Right lobe of liver (tissue), 6 donors: ENCODE results near the gene BCAR3. TPM values are rescaled to one million over a fixed set of nuclear protein-coding genes. Genes with fewer than 3 reads are reported as not detected.

ENCODE experiments used
- ATAC-seq, 4 donors: fragments of 200-7000 bp; cut with Tn5 transposase; one replicate each; pipeline ENCODE4 v1.9.1; 2020; ENCODE audit warnings: mild to moderate bottlenecking in 4 of 4, moderate library complexity in 4 of 4
- DNase-seq, 3 donors: peaks; one replicate each; pipeline ENCODE4 v3.0.0-alpha.2; 2020
- H3K27ac ChIP-seq, 3 donors: fragments of 200-600 bp; one replicate each; pipeline ENCODE4 v1.8.0; 2022
- H3K27me3 ChIP-seq, 2 donors: fragments of 200-600 bp; one replicate each; pipeline ENCODE4 v1.8.0; 2022
- H3K36me3 ChIP-seq, 4 donors: fragments of 200-600 bp; sonication (generic) in 1 of 4; one replicate each; pipeline versions ENCODE4 v1.5.1 to v1.8.0; 2017 to 2022; ENCODE audit warnings: control low read depth in 1 of 4
- H3K4me1 ChIP-seq, 4 donors: fragments of 200-600 bp; sonication (generic) in 1 of 4; one replicate each; pipeline versions ENCODE4 v1.5.1 to v1.8.0; 2017 to 2022; ENCODE audit warnings: control low read depth in 1 of 4
- H3K4me3 ChIP-seq, 3 donors: fragments of 200-600 bp; one replicate each; pipeline ENCODE4 v1.8.0; 2022
- H3K9me3 ChIP-seq, 4 donors: fragments of 200-600 bp; sonication (generic) in 1 of 4; one replicate each; pipeline versions ENCODE4 v1.5.1 to v1.8.0; 2017 to 2022; ENCODE audit warnings: control low read depth in 1 of 4
- POLR2A ChIP-seq: fragments of 450-650 bp; IDR thresholded peaks from one replicate; pipeline ENCODE4 v1.6.1; 2017; ENCODE audit warnings: antibody characterized with exemption, mild to moderate bottlenecking
- WGBS: methylation state at CpG from one replicate; pipeline ENCODE4 v1.1.6; 2018; ENCODE audit warnings: low coverage, low lambda C conversion rate; ENCODE audit not compliant: insufficient coverage; ENCODE audit errors: missing lambda C conversion rate; 5-methylcytosine and 5-hydroxymethylcytosine counted together
- intact Hi-C, 2 donors: fragments of 100-400 bp; cut with DNase I; formaldehyde crosslinking; loops; one replicate each; pipeline versions ENCODE4 v1.11.2 to v1.14.1; 2022
- total RNA-seq, 6 experiments: library from RNA; depleted of rRNA in 2 of 6; stranded (reverse); fragments of >200 nt in 2 of 6; fragmentation: NEBNext Ultra II Directional in 3 of 6; extraction: Animal tissue kit (Norgen Biotek cat#: 25700) in 3 of 6; gene quantifications; one replicate each; pipeline versions ENCODE4 v1.1.0 to v1.2.4, GENCODE V29; 2016 to 2023
- TF ChIP-seq, protein P1 (sequence below), 4 donors: fragments of 200-600 bp in 3 of 4; fragments of 450-650 bp in 1 of 4; IDR thresholded peaks; one replicate each; pipeline versions ENCODE4 v1.5.1 to v1.8.0; 2016 to 2022; ENCODE audit warnings: antibody characterized with exemption in 4 of 4, mild to moderate bottlenecking in 2 of 4
- donor health status: DM: no; HTN: yes; CAD: no.
- donor health status: DM: no; HTN: no; CAD: no.
- donor health status: DM: no; HTN: no; CAD: no.
- donor health status: DM: no; HTN: yes; CAD: no.
- donor health status: DM: no; HTN: yes; CAD: no.

BCAR3 gene
- total RNA-seq, 6 experiments from 2014 or later: 7.6 to 19.8 (median 12.9) TPM

DNA sequence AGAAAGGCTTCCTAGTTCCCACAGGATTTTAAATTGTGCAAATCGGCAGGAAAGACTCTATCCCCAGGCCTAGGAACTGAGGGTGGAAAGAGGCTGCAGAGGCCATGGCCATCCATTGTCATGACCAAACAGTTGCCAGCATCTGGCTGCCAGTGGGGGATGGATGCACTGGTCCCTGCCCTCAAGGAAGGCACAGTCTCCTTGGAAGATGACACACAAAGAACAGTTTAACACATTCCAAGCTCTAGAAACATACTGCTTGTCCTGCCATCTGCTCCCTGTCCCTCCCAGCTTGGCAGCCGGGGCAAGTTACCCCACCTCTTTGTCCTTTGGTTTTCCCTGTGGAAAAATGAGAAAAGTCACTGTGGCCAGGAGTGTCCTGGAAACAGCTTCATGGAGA, 83.2 kb downstream of the BCAR3 start:
- intact Hi-C loops: no loop called here
- no peak overlapping the region for H3K27ac ChIP-seq
- H3K9me3 ChIP-seq: no peaks in the 10 kb centered on the region
- ATAC-seq: no peak
- TF ChIP-seq, protein P1, sequence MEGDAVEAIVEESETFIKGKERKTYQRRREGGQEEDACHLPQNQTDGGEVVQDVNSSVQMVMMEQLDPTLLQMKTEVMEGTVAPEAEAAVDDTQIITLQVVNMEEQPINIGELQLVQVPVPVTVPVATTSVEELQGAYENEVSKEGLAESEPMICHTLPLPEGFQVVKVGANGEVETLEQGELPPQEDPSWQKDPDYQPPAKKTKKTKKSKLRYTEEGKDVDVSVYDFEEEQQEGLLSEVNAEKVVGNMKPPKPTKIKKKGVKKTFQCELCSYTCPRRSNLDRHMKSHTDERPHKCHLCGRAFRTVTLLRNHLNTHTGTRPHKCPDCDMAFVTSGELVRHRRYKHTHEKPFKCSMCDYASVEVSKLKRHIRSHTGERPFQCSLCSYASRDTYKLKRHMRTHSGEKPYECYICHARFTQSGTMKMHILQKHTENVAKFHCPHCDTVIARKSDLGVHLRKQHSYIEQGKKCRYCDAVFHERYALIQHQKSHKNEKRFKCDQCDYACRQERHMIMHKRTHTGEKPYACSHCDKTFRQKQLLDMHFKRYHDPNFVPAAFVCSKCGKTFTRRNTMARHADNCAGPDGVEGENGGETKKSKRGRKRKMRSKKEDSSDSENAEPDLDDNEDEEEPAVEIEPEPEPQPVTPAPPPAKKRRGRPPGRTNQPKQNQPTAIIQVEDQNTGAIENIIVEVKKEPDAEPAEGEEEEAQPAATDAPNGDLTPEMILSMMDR (IDR thresholded peaks at IDR 0.05): no peak
- no peak for TF ChIP-seq POLR2A
- peaks cover 0 to 14% (median 0%) of the 10 kb centered on the region in 4 donors for H3K36me3 ChIP-seq
- H3K4me1 ChIP-seq: peaks cover 0 to 26% (median 4%) of the 10 kb centered on the region in 4 donors
- no peak for DNase-seq
- no peak overlapping the region for H3K4me3 ChIP-seq
- 94% methylated on average over 2 of the region's 2 CpGs for WGBS
- H3K27me3 ChIP-seq: no peaks in the 10 kb centered on the region

DNA sequence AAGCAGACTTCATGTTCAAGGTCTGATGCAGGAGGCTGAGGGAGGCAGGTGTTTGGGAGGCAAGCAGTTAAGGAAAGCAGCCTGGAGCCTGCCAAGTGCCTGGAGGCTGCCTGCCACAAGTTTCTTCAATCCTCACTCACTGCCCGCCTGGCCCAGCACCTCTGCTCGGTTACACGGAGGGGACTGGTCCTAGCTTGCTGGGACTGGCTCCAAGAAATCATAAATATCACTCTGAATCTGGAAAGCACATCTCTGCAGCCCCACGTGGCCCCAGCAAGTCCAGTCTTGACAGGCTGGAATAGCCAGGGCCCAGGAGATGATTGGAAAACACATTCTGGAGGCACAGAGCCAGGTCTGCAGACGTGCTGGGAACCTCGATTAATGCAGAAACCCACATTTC, 83.9 kb downstream of the BCAR3 start:
- no peak for TF ChIP-seq POLR2A
- TF ChIP-seq, protein P1 (IDR thresholded peaks at IDR 0.05): no peak
- intact Hi-C loops: no loop called here
- DNase-seq: no peak
- Histone ChIP-seq H3K27me3 (no peaks in the 10 kb centered on the region), H3K9me3 (no peaks in the 10 kb centered on the region), H3K27ac (no peak overlapping the region), H3K36me3 (peaks cover 0 to 13% (median 0%) of the 10 kb centered on the region in 4 donors), H3K4me3 (no peak overlapping the region), H3K4me1 (peaks cover 0 to 30% (median 5%) of the 10 kb centered on the region in 4 donors)
- 73% methylated on average over 2 of the region's 6 CpGs for WGBS
- no peak for ATAC-seq

DNA sequence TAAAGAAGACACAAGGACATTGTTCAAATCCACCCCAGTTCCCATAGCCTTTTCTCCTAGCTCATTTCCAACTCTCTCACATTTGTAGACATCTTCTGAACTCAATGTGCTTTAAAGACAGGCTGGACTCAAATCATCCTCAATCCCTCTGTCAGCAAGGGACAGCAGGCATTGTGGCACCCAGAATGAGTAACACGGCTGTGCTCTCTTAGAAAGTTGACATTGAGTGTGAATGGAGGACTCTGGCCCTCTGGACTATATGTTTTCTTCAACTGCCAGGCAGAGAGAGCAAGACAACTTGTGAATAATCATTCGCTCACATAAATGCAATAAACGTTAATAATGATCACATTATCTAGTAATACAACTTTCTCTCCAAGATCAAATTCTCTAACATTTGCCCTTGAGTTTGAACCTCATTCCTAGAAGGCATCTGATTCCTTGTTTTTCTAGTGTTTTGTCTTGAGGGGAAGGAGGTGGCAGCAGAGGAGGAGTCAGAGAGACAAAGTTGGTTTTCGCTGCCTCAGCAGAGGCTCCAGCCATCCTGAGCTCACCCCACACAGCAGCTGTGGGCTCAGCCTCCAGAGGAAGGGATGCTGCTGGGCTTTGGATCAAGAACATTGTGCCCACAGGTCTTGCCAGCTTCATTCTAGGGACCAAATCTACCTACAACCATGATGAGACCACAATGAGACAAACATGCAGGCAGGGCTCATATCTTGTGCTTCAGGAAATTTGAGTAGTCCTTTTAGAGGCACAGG, 85.1 kb downstream of the BCAR3 start:
- TF ChIP-seq, protein P1 (IDR thresholded peaks at IDR 0.05): no peak
- no peak for TF ChIP-seq POLR2A
- H3K27ac ChIP-seq: no peak overlapping the region
- H3K4me3 ChIP-seq: no peak overlapping the region
- ATAC-seq (no peak), DNase-seq (no peak)
- H3K27me3 ChIP-seq: no peaks in the 10 kb centered on the region
- WGBS: 67% methylated on average over 4 of the region's 4 CpGs
- peaks cover 0 to 8% (median 0%) of the 10 kb centered on the region in 4 donors for H3K36me3 ChIP-seq
- peaks cover 0 to 37% (median 10%) of the 10 kb centered on the region in 4 donors for H3K4me1 ChIP-seq
- intact Hi-C loops: no loop called here
- H3K9me3 ChIP-seq: no peaks in the 10 kb centered on the region

DNA sequence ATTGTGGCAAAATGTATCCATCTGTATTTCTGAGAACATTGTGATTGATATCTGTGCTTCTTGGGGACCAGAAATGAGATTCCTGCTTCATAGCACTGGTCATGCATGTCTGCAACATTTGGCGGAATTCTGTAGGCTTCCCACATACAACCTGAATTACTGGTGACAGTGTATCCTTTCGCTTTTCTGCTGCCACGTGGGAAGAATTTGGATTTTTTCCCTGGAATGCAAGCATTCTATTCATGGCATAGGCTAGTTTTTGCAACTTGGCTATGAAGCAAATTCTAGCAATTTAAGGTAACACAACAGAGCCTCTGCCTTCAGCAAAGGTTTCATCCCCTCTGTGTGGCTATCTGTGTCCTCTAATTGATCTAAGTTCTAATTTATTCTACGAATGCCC, 85.9 kb downstream of the BCAR3 start:
- H3K4me1 ChIP-seq: peaks cover 0 to 45% (median 14%) of the 10 kb centered on the region in 4 donors
- H3K27ac ChIP-seq: no peak overlapping the region
- 82% methylated on average over 4 of the region's 4 CpGs for WGBS

More for the DNA sequence above, 85.9 kb downstream of the BCAR3 start:
- DNase-seq (no peak), ATAC-seq (no peak)
- Histone ChIP-seq H3K9me3 (no peaks in the 10 kb centered on the region), H3K27me3 (no peaks in the 10 kb centered on the region), H3K4me3 (no peak overlapping the region), H3K36me3 (peaks cover 0 to 8% (median 0%) of the 10 kb centered on the region in 4 donors)
- TF ChIP-seq POLR2A: no peak
- TF ChIP-seq, protein P1 (IDR thresholded peaks at IDR 0.05): no peak
- intact Hi-C loops: no loop called here
